GM10248 (cell line): ENCODE results near the gene RNF149.
A peak's percentile ranks its signal among the peaks of the same experiment; 100 is the strongest.

Experiments used
- CTCF ChIA-PET: fragments of 300-600 bp; sonication (Branson Sonifier 250); formaldehyde crosslinking; extraction: SDS; loops from one replicate; lab custom pipeline; 2021; ENCODE audit warnings: antibody characterized with exemption; lab: Yijun Ruan, JAX
- POLR2A ChIA-PET: fragments of 350-650 bp; sonication (Branson Sonifier 250); formaldehyde crosslinking; extraction: SDS; loops from one replicate; lab custom pipeline; 2020; ENCODE audit warnings: antibody characterized with exemption; lab: Yijun Ruan, JAX
- DNase-seq: peaks from one replicate; pipeline ENCODE4 v3.0.0; 2012; ENCODE audit errors: extremely low spot score
- CTCF ChIP-seq: IDR thresholded peaks from 2 replicates; pipeline ENCODE4 v1.5.1; 2012; ENCODE audit warnings: mild to moderate bottlenecking, low read depth; ENCODE audit errors: extremely low read depth, missing control alignments, control extremely low read depth

The RNF149 gene

DNA sequence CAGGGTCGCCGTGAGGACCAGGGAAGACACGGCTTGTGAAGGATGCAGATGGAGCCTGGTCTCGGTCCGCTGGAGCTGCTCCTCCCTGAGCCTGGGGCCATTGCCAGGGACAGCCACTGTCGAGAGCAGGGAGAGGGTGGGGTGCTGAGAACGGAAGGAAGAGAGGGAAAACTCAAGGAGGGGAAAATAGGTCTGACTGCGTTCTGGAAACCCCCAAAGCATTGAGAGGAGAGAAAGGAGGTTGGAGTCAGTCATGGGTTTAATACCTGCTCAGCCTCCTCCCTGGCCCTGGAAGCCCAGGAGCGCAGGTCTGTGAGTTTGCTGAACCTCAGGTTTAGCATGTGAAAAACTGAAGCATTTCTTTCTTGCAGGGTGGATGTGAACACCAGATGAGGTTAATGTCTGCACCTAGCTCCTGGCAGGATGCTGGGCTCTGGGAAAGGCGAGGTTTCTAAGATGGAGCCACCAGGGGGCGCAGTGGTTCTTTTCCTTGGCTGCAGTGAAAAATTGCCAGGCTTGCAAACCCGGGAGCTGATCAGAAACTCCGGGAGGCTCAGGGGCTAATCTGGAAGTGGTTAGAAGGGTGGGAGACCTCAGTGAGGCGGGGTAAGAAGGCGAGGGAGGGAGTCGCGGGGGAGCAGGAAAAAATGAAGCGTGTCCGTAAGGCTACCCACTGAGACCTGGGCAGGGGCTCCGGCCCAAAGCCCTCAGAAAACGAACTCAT is 33.6 kb upstream of the RNF149 start:
- peak; percentile 82 for DNase-seq
- ChIA-PET POLR2A (no interaction called here), CTCF (interaction anchor here (0.6 to 4.0 kb wide), 19 partner anchors 9 to 1102 kb away, joined by 3 to 40 read pairs (median 5); partner anchors contain the start of gene RNF149)
- peak; percentile 80 for TF ChIP-seq CTCF

- DNase-seq: no peak
- ChIA-PET CTCF (interaction anchor here (0.6 to 4.0 kb wide), 16 partner anchors 8 to 1102 kb away, joined by 3 to 40 read pairs (median 6); partner anchors contain the start of gene RNF149), POLR2A (no interaction called here)
- no peak for TF ChIP-seq CTCF
Measured at GRCh38 chr2:101341421-101341820, 32.9 kb upstream of the RNF149 start.

DNA sequence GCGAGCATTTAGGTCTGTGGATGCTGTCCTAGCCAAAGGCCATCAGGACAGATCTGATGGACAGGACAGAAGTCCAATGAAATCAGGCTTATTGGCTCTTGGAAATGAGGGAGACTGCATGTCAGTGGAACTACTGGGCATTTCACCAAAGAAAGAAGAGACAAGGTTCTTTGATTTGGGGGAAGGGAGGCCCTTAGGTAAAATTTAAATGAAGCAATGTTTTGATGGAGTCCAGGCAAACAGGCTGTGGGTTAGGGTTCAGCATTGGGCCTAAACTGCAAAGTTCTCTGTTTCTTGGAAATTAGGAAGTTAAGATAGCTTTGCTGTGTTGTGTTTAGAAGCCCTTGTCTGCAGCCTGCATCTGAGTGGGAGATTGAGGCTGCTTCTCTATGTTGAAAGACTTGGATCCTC is 31.6 kb upstream of the RNF149 start:
- CTCF ChIA-PET: interaction anchor here (4.0 kb wide), 1 partner anchor 12 kb away, joined by 40 read pairs; no protein-coding TSS in a partner anchor
- no peak for DNase-seq
- POLR2A ChIA-PET: no interaction called here
- no peak for TF ChIP-seq CTCF

DNA sequence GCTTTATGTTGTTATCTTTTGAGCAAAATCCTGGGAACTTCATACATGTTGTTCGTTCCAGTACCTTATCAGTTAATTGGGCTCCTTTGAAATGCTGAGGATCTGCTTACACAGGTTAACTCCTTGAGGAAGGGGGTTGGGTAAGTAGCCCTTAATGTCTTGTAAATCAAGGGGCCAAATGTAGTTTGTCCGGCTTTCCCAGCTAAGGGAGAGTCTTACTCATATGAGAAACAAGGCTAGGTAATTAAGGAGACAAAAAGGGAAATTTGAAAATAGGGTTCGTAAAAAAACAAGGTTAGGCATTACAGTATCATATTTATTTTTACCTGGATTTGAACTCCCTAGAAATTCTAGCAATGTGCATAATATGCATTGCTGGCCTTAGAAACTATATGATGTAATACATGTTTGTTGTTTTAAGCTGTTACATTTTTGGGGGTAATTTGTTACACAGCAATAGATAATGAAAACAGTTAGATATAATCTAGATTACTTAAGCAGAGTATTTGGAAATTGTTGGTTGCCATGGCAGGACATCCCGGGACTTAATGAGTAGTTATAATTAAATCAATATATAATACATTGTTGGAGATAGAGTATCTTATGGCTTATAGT is 30.9 kb upstream of the RNF149 start:
- ChIA-PET POLR2A (no interaction called here), CTCF (interaction anchor here (1.0 to 4.0 kb wide), 2 partner anchors 11 to 327 kb away, joined by 3 to 40 read pairs; no protein-coding TSS in a partner anchor)

GRCh38 chr2:101337877-101338276 is 29.4 kb upstream of the RNF149 start:
- ChIA-PET POLR2A (no interaction called here), CTCF (no interaction called here)
- DNase-seq: no peak
- no peak for TF ChIP-seq CTCF

More for the DNA sequence above, 30.9 kb upstream of the RNF149 start:
- TF ChIP-seq CTCF: no peak
- no peak for DNase-seq

DNA sequence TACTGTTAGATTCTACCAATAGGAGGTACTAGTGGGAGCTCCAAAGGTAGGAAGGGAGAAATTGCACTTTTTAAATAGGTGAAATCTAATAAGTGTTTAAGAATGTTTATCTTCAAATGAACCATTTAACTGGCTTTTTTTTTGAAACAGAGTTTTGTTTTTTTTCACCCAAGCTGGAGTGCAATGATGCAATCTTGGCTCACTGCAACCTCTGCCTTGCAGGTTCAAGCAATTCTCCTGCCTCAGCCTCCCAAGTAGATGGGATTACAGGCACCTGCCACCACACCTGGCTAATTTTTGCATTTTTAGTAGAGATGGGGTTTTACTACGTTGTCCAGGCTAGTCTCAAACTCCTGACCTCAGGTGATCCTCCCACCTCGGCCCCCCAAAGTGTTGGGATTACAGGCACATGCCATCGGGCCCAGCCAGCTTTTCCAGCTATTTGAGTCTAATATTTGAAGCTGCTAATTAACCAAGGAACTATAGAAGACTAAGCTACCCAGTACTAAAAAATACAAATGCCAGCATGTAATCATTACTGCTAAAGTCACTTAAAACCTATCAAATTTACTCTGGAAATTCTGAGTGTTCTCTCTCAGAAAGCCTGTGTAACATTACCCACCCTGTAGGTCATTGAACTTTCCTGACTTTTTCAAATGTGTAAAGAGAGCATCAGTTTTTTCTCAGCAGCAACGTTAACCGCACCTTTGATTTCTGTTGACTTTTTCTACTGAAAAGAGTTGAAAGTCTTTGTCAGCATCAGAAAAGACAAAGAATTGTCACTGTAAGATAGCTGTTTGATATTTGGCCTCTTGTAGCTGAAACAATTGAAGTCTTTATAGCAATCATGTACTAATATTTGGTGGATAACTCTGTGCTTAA is 24.6 kb upstream of the RNF149 start:
- CTCF ChIA-PET: interaction anchor here (2.3 kb wide), 1 partner anchor 9 kb away, joined by 12 read pairs; no protein-coding TSS in a partner anchor
- no peak for DNase-seq
- TF ChIP-seq CTCF: no peak
- POLR2A ChIA-PET: no interaction called here
